ENCODE measurements around the gene ITPKB. TPM values are rescaled to one million over a fixed set of nuclear protein-coding genes. Genes with fewer than 3 reads are reported as not detected.
A peak's percentile ranks its signal among the peaks of the same experiment; 100 is the strongest.

Gene ITPKB
- total RNA-seq, 1 donor from 2014 or later, result 3.9 TPM

- DNase-seq, result no peak
Measured at GRCh38 chr1:226637147-226637935, 101.7 kb downstream of the ITPKB start.

GRCh38 chr1:226636847-226637096 is 102.3 kb downstream of the ITPKB start:
- DNase-seq, result no peak

- DNase-seq, result no peak
Measured at GRCh38 chr1:226635456-226635941, 103.6 kb downstream of the ITPKB start.

GRCh38 chr1:226634611-226635246 is 104.4 kb downstream of the ITPKB start:
- no peak for DNase-seq

GRCh38 chr1:226634166-226634588 is 104.9 kb downstream of the ITPKB start:
- DNase-seq, result peak; percentile 41

GRCh38 chr1:226633541-226634165 is 105.4 kb downstream of the ITPKB start:
- no peak for DNase-seq

GRCh38 chr1:226632922-226633351 is 106.1 kb downstream of the ITPKB start:
- no peak for DNase-seq

- no peak for DNase-seq
Measured at GRCh38 chr1:226632169-226632879, 106.8 kb downstream of the ITPKB start.

GRCh38 chr1:226631229-226632000 is 107.7 kb downstream of the ITPKB start:
- no peak for DNase-seq

GRCh38 chr1:226630592-226630991 is 108.5 kb downstream of the ITPKB start:
- no peak for DNase-seq

GRCh38 chr1:226629896-226630550 is 109.1 kb downstream of the ITPKB start:
- no peak for DNase-seq

GRCh38 chr1:226629210-226629895 is 109.7 kb downstream of the ITPKB start:
- no peak for DNase-seq

GRCh38 chr1:226628612-226629155 is 110.4 kb downstream of the ITPKB start:
- DNase-seq, result no peak

GRCh38 chr1:226627924-226628611 is 111.0 kb downstream of the ITPKB start:
- DNase-seq, result no peak

GRCh38 chr1:226627050-226627755 is 111.9 kb downstream of the ITPKB start:
- DNase-seq, result no peak

- DNase-seq, result peak; percentile 37
Measured at GRCh38 chr1:226626577-226626956, 112.5 kb downstream of the ITPKB start.

- no peak for DNase-seq
Measured at GRCh38 chr1:226625832-226626576, 113.1 kb downstream of the ITPKB start.

- no peak for DNase-seq
Measured at GRCh38 chr1:226625326-226625725, 113.8 kb downstream of the ITPKB start.

- no peak for DNase-seq
Measured at GRCh38 chr1:226624526-226624925, 114.6 kb downstream of the ITPKB start.

Measured in occipital lobe (tissue), 2 donors.